H1 (cell line): ENCODE measurements around the gene BBS12. TPM values are rescaled to one million over a fixed set of nuclear protein-coding genes. Genes with fewer than 3 reads are reported as not detected.

Experiments used
- CTCF ChIA-PET: fragments of 300-600 bp; sonication (Branson Sonifier 250); formaldehyde crosslinking; loops from one replicate; lab custom pipeline; 2021; ENCODE audit not compliant: partially characterized antibody; lab: Charles Lee
- POLR2A ChIA-PET: fragments of 300-600 bp; sonication (Branson Sonifier 250); formaldehyde crosslinking; loops from one replicate; lab custom pipeline; 2021; ENCODE audit warnings: inconsistent platforms; ENCODE audit not compliant: partially characterized antibody; lab: Charles Lee
- DNase-seq, 2 experiments: peaks; one replicate each; pipeline versions ENCODE4 v3.0.0 to v3.0.0-alpha.2; 2010 to 2022; ENCODE audit warnings: low spot score in 2 of 2, low read depth in 1 of 2, mixed read lengths in 1 of 2
- FAIRE-seq: peaks from 2 replicates; lab custom pipeline; 2011; peaks lifted over from hg19 to GRCh38; lab: Jason Lieb, UNC
- H2AFZ ChIP-seq: 2 replicates; pipeline ENCODE4 v1.8.1; 2012; ENCODE audit warnings: low read length, inconsistent platforms
- H2AK5ac ChIP-seq: 2 replicates; pipeline ENCODE4 v1.6.1; 2013; ENCODE audit warnings: low read depth, low read length
- H2BK120ac ChIP-seq: replicated peaks from 2 replicates; pipeline ENCODE3; 2013; ENCODE audit warnings: low read depth, low read length, inconsistent platforms
- H2BK12ac ChIP-seq: 2 replicates; pipeline ENCODE4 v1.6.1; 2013; ENCODE audit warnings: low read depth, low read length
- H2BK15ac ChIP-seq: 2 replicates; pipeline ENCODE4 v1.6.1; 2013; ENCODE audit warnings: low read length
- H2BK20ac ChIP-seq: 2 replicates; pipeline ENCODE4 v1.6.1; 2013; ENCODE audit warnings: low read length
- H2BK5ac ChIP-seq: 2 replicates; pipeline ENCODE4 v1.6.1; 2013; ENCODE audit warnings: low read depth, low read length
- H3K14ac ChIP-seq: 2 replicates; pipeline ENCODE4 v1.6.1; 2013; ENCODE audit warnings: inconsistent platforms; ENCODE audit not compliant: insufficient read length
- H3K18ac ChIP-seq: 2 replicates; pipeline ENCODE4 v1.6.1; 2013; ENCODE audit warnings: low read length; ENCODE audit errors: extremely low read depth
- H3K23ac ChIP-seq: 2 replicates; pipeline ENCODE4 v1.6.1; 2013; ENCODE audit warnings: inconsistent platforms; ENCODE audit not compliant: insufficient read length
- H3K23me2 ChIP-seq: 2 replicates; pipeline ENCODE4 v1.6.1; 2013; ENCODE audit warnings: low read depth, low read length
- H3K27ac ChIP-seq: 2 replicates; pipeline ENCODE4 v1.6.1; 2011; ENCODE audit warnings: low read depth, low read length, inconsistent platforms
- H3K27me3 ChIP-seq, 4 experiments: replicated peaks in 1 of 4; 1 replicate in 1 of 4; 2 replicates in 3 of 4; pipeline versions ENCODE4 v1.6.1 to v1.8.1; 2011 to 2013; ENCODE audit warnings: low read length in 3 of 4, mild to moderate bottlenecking in 3 of 4, inconsistent platforms in 2 of 4, mixed read lengths in 2 of 4, moderate library complexity in 1 of 4; ENCODE audit not compliant: control insufficient read depth in 3 of 4, insufficient read depth in 3 of 4; ENCODE audit errors: extremely low read depth in 1 of 4
- H3K36me3 ChIP-seq, 4 experiments: 2 replicates each; pipeline versions ENCODE4 v1.6.1 to v1.8.1; 2011 to 2013; ENCODE audit warnings: mild to moderate bottlenecking in 4 of 4, low read length in 3 of 4, moderate library complexity in 2 of 4, control low read depth in 1 of 4, inconsistent platforms in 1 of 4; ENCODE audit not compliant: insufficient read depth in 4 of 4, control insufficient read depth in 2 of 4
- H3K4ac ChIP-seq: replicated peaks from 2 replicates; pipeline ENCODE3; 2013; ENCODE audit warnings: low read length, low read depth, mixed read lengths, inconsistent platforms; ENCODE audit not compliant: insufficient read length
- H3K4me1 ChIP-seq, 4 experiments: replicated peaks in 1 of 4; 1 replicate in 1 of 4; 2 replicates in 3 of 4; pipeline versions ENCODE4 v1.6.1 to v1.8.1; 2011 to 2013; ENCODE audit warnings: low read length in 3 of 4, inconsistent platforms in 2 of 4, mixed read lengths in 1 of 4; ENCODE audit not compliant: insufficient read depth in 4 of 4, control insufficient read depth in 3 of 4
- H3K4me2 ChIP-seq, 2 experiments: 2 replicates each; pipeline versions ENCODE4 v1.6.1 to v1.8.1; 2011 to 2013; ENCODE audit warnings: low read depth in 2 of 2, low read length in 2 of 2, control low read depth in 1 of 2, inconsistent platforms in 1 of 2, mild to moderate bottlenecking in 1 of 2; ENCODE audit not compliant: insufficient read depth in 1 of 2
- H3K4me3 ChIP-seq, 4 experiments: fragments of 200-600, 300-600 bp in 1 of 4; sonication (generic), shearing (Covaris generic), sonication (Bioruptor Twin) in 1 of 4; 2 replicates each; pipeline versions ENCODE4 v1.5.1 to v1.8.1; 2011 to 2016; ENCODE audit warnings: low read length in 4 of 4, low read depth in 3 of 4, control low read depth in 2 of 4, inconsistent platforms in 2 of 4, mild to moderate bottlenecking in 2 of 4, mixed read lengths in 1 of 4, moderate library complexity in 1 of 4; ENCODE audit not compliant: insufficient read depth in 2 of 4; ENCODE audit errors: extremely low read depth in 1 of 4
- H3K56ac ChIP-seq: replicated peaks from 2 replicates; pipeline ENCODE3; 2013; ENCODE audit warnings: low read depth, mild to moderate bottlenecking, mixed read lengths, low read length, inconsistent platforms; ENCODE audit not compliant: insufficient read length
- H3K79me1 ChIP-seq: 2 replicates; pipeline ENCODE4 v1.6.1; 2013; ENCODE audit warnings: low read depth, low read length, control low read depth
- H3K79me2 ChIP-seq, 2 experiments: 2 replicates each; pipeline versions ENCODE4 v1.6.1 to v1.8.1; 2012 to 2013; ENCODE audit warnings: low read length in 2 of 2, mild to moderate bottlenecking in 2 of 2, inconsistent platforms in 1 of 2; ENCODE audit not compliant: insufficient read depth in 2 of 2, control insufficient read depth in 1 of 2
- H3K9ac ChIP-seq, 4 experiments: replicated peaks in 1 of 4; 1 replicate in 1 of 4; 2 replicates in 3 of 4; pipeline versions ENCODE4 v1.6.1 to v1.8.1; 2011 to 2013; ENCODE audit warnings: low read depth in 3 of 4, low read length in 3 of 4, control low read depth in 2 of 4, mild to moderate bottlenecking in 2 of 4, moderate library complexity in 2 of 4, inconsistent platforms in 1 of 4; ENCODE audit errors: extremely low read depth in 1 of 4
- H3K9me3 ChIP-seq, 2 experiments: 2 replicates each; pipeline versions ENCODE4 v1.6.1 to v1.8.1; 2012 to 2013; ENCODE audit warnings: mild to moderate bottlenecking in 2 of 2, moderate library complexity in 2 of 2, control low read depth in 1 of 2, inconsistent platforms in 1 of 2, low read depth in 1 of 2, low read length in 1 of 2, mixed read lengths in 1 of 2; ENCODE audit not compliant: insufficient read depth in 2 of 2
- H4K20me1 ChIP-seq, 2 experiments: replicated peaks in 1 of 2; 2 replicates each; pipeline versions ENCODE3 to v1.8.1; 2011 to 2013; ENCODE audit warnings: inconsistent platforms in 2 of 2, low read length in 2 of 2, mild to moderate bottlenecking in 1 of 2; ENCODE audit not compliant: insufficient read depth in 2 of 2, control insufficient read depth in 1 of 2
- H4K5ac ChIP-seq: 2 replicates; pipeline ENCODE4 v1.6.1; 2013; ENCODE audit warnings: low read length, low read depth, mixed read lengths, inconsistent platforms; ENCODE audit not compliant: insufficient read length
- H4K8ac ChIP-seq: 2 replicates; pipeline ENCODE4 v1.8.0; 2013; ENCODE audit warnings: mild to moderate bottlenecking, moderate library complexity, low read length, inconsistent platforms; ENCODE audit not compliant: insufficient read depth; ENCODE audit errors: extremely low read depth
- H4K91ac ChIP-seq: replicated peaks from 2 replicates; pipeline ENCODE3; 2013; ENCODE audit warnings: low read length, mixed read lengths, inconsistent platforms; ENCODE audit not compliant: insufficient read length
- BCL11A ChIP-seq, 2 experiments: IDR thresholded peaks; one replicate each; pipeline ENCODE4 v1.6.1; 2011; ENCODE audit warnings: low read depth in 2 of 2, low read length in 2 of 2, mild to moderate bottlenecking in 2 of 2
- HDAC6 ChIP-seq: IDR thresholded peaks from one replicate; pipeline ENCODE4 v1.7.1; 2012; ENCODE audit warnings: low read depth, mild to moderate bottlenecking, inconsistent platforms, low read length, moderate library complexity
- JUND ChIP-seq: IDR thresholded peaks from 2 replicates; pipeline ENCODE4 v1.6.1; 2011; ENCODE audit warnings: mild to moderate bottlenecking, improper control_type of control experiment, low read length
- MAFK ChIP-seq: IDR thresholded peaks from 2 replicates; pipeline ENCODE4 v1.6.1; 2012; ENCODE audit warnings: low read depth, mild to moderate bottlenecking, improper control_type of control experiment, low read length
- RAD21 ChIP-seq, 2 experiments: IDR thresholded peaks in 1 of 2; conservative IDR thresholded peaks in 1 of 2; 2 replicates each; pipeline ENCODE4 v1.6.1; 2011; ENCODE audit warnings: low read depth in 2 of 2, low read length in 2 of 2, improper control_type of control experiment in 1 of 2, inconsistent platforms in 1 of 2, mild to moderate bottlenecking in 1 of 2, moderate library complexity in 1 of 2
- RFX5 ChIP-seq: IDR thresholded peaks from 2 replicates; pipeline ENCODE4 v1.6.1; 2011; ENCODE audit warnings: low read depth, low read length, improper control_type of control experiment, borderline replicate concordance
- RXRA ChIP-seq: IDR thresholded peaks from 2 replicates; pipeline ENCODE4 v1.6.1; 2011; ENCODE audit warnings: low read depth, mild to moderate bottlenecking, low read length, moderate library complexity; ENCODE audit not compliant: insufficient read depth
- SIN3A ChIP-seq, 2 experiments: IDR thresholded peaks in 1 of 2; conservative IDR thresholded peaks in 1 of 2; 2 replicates each; pipeline ENCODE4 v1.6.1; 2011 to 2012; ENCODE audit warnings: low read length in 2 of 2, improper control_type of control experiment in 1 of 2, low read depth in 1 of 2, mild to moderate bottlenecking in 1 of 2
- TAF7 ChIP-seq: optimal IDR thresholded peaks from 2 replicates; pipeline ENCODE3; 2011; ENCODE audit warnings: low read depth, mild to moderate bottlenecking, inconsistent platforms, low read length, moderate library complexity, borderline replicate concordance
- USF2 ChIP-seq: IDR thresholded peaks from 2 replicates; pipeline ENCODE4 v1.6.1; 2011; ENCODE audit warnings: low read length, improper control_type of control experiment
- WGBS, 2 experiments: shearing (Covaris generic) in 1 of 2; methylation state at CpG; one replicate each; pipeline versions ENCODE4 v1.1.6 to v1.1.7; 2013 to 2015; ENCODE audit warnings: low lambda C conversion rate in 2 of 2, mixed read lengths in 2 of 2, inconsistent platforms in 1 of 2, low coverage in 1 of 2, missing lambda C conversion rate in 1 of 2; ENCODE audit not compliant: insufficient replicate concordance in 2 of 2, insufficient coverage in 1 of 2, insufficient read length in 1 of 2; ENCODE audit errors: extremely low coverage in 1 of 2, missing lambda C conversion rate in 1 of 2; 5-methylcytosine and 5-hydroxymethylcytosine counted together
- polyA plus RNA-seq, 7 experiments: library from polyadenylated mRNA; depleted of rRNA in 3 of 7; stranded (reverse) in 5 of 7; unstranded in 2 of 7; fragments of >200 nt in 5 of 7; fragments of 200-250 nt in 2 of 7; gene quantifications; 1 replicate in 5 of 7; 2 replicates in 1 of 7; 4 replicates in 1 of 7; pipeline versions ENCODE4 v1.2.1 to v1.2.3, GENCODE V29; 2011 to 2013; ENCODE audit warnings: missing spikeins in 2 of 7, mixed read lengths in 2 of 7
- total RNA-seq: library from RNA; stranded (reverse); fragmentation: NEBNext Ultra II Directional; extraction: Animal tissue kit (Norgen Biotek cat#: 25700); gene quantifications from 2 replicates; pipeline ENCODE4 v1.2.1, GENCODE V29; 2021

BBS12 gene
- total and polyA plus RNA-seq, 2 of the 8 experiments (the other 6 are each of a cell fraction or from before 2014, with no cell fraction given), result 0.88 to 2.6 TPM

DNA sequence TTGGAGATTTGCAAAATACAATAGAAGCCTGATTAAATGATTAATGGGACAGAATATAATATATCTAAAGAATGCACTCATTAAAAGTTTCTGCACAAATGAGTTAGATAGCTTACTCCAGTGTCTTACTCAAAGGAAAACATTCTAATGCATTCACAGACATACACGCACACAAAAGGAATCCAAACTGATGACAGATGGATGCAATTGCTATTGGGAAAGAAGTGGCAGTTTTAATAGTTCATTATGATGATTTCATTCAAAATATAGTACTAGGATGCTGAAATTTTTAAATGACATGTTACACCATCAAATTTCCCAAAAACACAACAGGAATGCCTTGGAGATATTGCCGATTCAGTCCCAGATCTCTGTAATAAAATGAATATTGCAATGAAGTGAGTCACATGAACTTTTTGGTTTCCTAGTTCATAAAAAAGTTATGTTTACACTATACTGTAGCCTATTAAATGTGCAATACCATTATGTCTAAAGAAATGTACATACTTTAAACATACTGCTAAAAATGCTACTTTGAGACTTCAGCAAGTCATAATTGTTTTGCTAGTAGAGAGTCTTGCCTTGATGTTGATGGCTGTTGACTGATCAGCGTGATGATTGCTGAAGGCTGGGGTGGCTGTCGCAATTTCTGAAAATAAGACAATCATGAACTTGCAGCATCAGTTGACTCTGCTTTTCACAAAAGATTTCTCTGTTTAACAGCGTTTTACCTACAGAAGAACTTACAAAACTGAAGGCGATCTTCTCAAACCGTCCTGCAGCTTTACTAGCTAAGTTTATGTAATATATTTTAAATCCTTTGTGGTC lies 45.6 kb downstream of the BBS12 start:
- DNase-seq (no peak), FAIRE-seq (no peak)
- Histone ChIP-seq H3K9me3 (no peaks in the 10 kb centered on the region; a peak in 2 of 4 replicates), H3K4me1 (peaks cover 0 to 16% (median 12%) of the 10 kb centered on the region in 4 experiments; a peak in 5 of 7 replicates), H3K23me2 (no peaks in the 10 kb centered on the region), H4K8ac (no peak overlapping the region), H2BK20ac (no peak overlapping the region), H2BK120ac (no peak overlapping the region), H3K9ac (no peak overlapping the region), H3K36me3 (no peaks in the 10 kb centered on the region; a peak in 1 of 8 replicates), H3K4me2 (no peak overlapping the region), H2BK5ac (no peak overlapping the region), H4K91ac (no peak overlapping the region), H3K56ac (no peak overlapping the region), H3K18ac (no peak overlapping the region), H3K27ac (no peak overlapping the region), H3K27me3 (no peaks in the 10 kb centered on the region), H4K20me1 (no peaks in the 10 kb centered on the region), H3K4ac (no peak overlapping the region), H3K4me3 (no peak overlapping the region), H2BK15ac (no peak overlapping the region), H3K14ac (no peak overlapping the region), H3K79me1 (no peaks in the 10 kb centered on the region), H2BK12ac (no peak overlapping the region), H3K23ac (no peak overlapping the region), H2AK5ac (no peak overlapping the region), H3K79me2 (no peaks in the 10 kb centered on the region), H4K5ac (no peak overlapping the region), H2AFZ (no peak overlapping the region)
- POLR2A ChIA-PET, result interaction anchor here (2.0 to 2.3 kb wide), 2 partner anchors 10 to 19 kb away, joined by 4 to 14 read pairs; no protein-coding TSS in a partner anchor
- CTCF ChIA-PET, result interaction anchor here (1.3 kb wide), 1 partner anchor 61 kb away, joined by 3 read pairs; no protein-coding TSS in a partner anchor
- 97% methylated on average over 7 of the region's 7 CpGs; no CpG with 5 or more reads in 1 of the 2 experiments for WGBS, 2 experiments
- TF ChIP-seq SIN3A (conservative IDR thresholded peaks at IDR 0.05 in 1 of 2, IDR thresholded peaks at IDR 0.05 in 1 of 2; ENCODE audit: low read depth in 1 of 2, low read length in 2 of 2), result no peak
- no peak for TF ChIP-seq TAF7
- no peak for TF ChIP-seq BCL11A (IDR thresholded peaks at IDR 0.05; ENCODE audit: low read depth in 2 of 2, low read length in 2 of 2)
- TF ChIP-seq RXRA, result no peak
- TF ChIP-seq RFX5, result no peak
- TF ChIP-seq JUND, result no peak
- no peak for TF ChIP-seq RAD21 (IDR thresholded peaks at IDR 0.05 in 1 of 2, conservative IDR thresholded peaks at IDR 0.05 in 1 of 2; ENCODE audit: low read depth in 2 of 2, low read length in 2 of 2)
- no peak for TF ChIP-seq MAFK
- no peak for TF ChIP-seq USF2
- TF ChIP-seq HDAC6, result no peak
